Thyroid gland (tissue), 4 donors: ENCODE measurements around the gene LYRM9. TPM values are rescaled to one million over a fixed set of nuclear protein-coding genes. Genes with fewer than 3 reads are reported as not detected.
"Not testable (repeated sequence)": the region's sequence is repeated elsewhere in the genome, so short reads cannot be mapped to it uniquely, and the experiment has no call there.

ENCODE experiments used
- DNase-seq, 2 donors: peaks; one replicate each; pipeline ENCODE4 v3.0.0-alpha.2; 2019
- H3K27ac ChIP-seq, 3 donors: fragments of 200-600 bp; sonication (generic); 1 replicate in 2 of 3; 2 replicates in 1 of 3; pipeline ENCODE4 v1.5.1; 2016 to 2019; ENCODE audit warnings: mild to moderate bottlenecking in 1 of 3, moderate library complexity in 1 of 3
- H3K27me3 ChIP-seq: fragments of 200-600 bp; sonication (generic); one replicate; pipeline ENCODE4 v1.5.1; 2019
- H3K36me3 ChIP-seq, 2 donors: fragments of 200-600 bp; sonication (generic); one replicate each; pipeline ENCODE4 v1.5.1; 2016 to 2019
- H3K4me1 ChIP-seq, 2 donors: fragments of 200-600 bp; sonication (generic); one replicate each; pipeline ENCODE4 v1.5.1; 2017 to 2019
- H3K4me3 ChIP-seq, 3 donors: fragments of 200-600 bp; sonication (generic); replicated peaks in 1 of 3; 1 replicate in 2 of 3; 2 replicates in 1 of 3; pipeline ENCODE4 v1.5.1; 2016; ENCODE audit warnings: mild to moderate bottlenecking in 1 of 3
- H3K9me3 ChIP-seq: fragments of 200-600 bp; sonication (generic); one replicate; pipeline ENCODE4 v1.5.1; 2017
- CTCF ChIP-seq, 6 experiments: fragments of 200-600 bp in 3 of 6; fragments of 450-650 bp in 3 of 6; sonication (generic) in 3 of 6; IDR thresholded peaks; one replicate each; pipeline ENCODE4 v1.5.1; 2016 to 2019; ENCODE audit warnings: antibody characterized with exemption in 6 of 6, mild to moderate bottlenecking in 2 of 6, inconsistent platforms in 1 of 6, moderate library complexity in 1 of 6
- POLR2A ChIP-seq, 2 donors: fragments of 450-650 bp; IDR thresholded peaks; one replicate each; pipeline ENCODE4 v1.6.1; 2017; ENCODE audit warnings: antibody characterized with exemption in 2 of 2, mild to moderate bottlenecking in 2 of 2, moderate library complexity in 1 of 2
- WGBS, 2 donors: methylation state at CpG; one replicate each; pipeline ENCODE4 v1.1.5; 2017; 5-methylcytosine and 5-hydroxymethylcytosine counted together
- intact Hi-C: fragments of 100-400 bp; cut with DNase I; formaldehyde crosslinking; loops from one replicate; pipeline ENCODE4 v1.15.1; 2023
- total RNA-seq, 4 donors: library from RNA; depleted of rRNA; stranded (reverse); fragments of >200 nt; gene quantifications; one replicate each; pipeline ENCODE4 v1.2.3, GENCODE V29; 2016

LYRM9 gene
- total RNA-seq, 4 donors from 2014 or later = 25.5 to 52.7 (median 46.4) TPM

GRCh38 chr17:27917000-27917399 lies 23.8 kb upstream of the LYRM9 start:
- Histone ChIP-seq H3K4me1 (no peaks in the 10 kb centered on the region), H3K36me3 (no peaks in the 10 kb centered on the region), H3K4me3 (no peak overlapping the region), H3K27ac (no peak overlapping the region), H3K9me3 (no peaks in the 10 kb centered on the region), H3K27me3 (no peaks in the 10 kb centered on the region)
- WGBS, 2 donors = 60 to 64% methylated on average over 1 of the region's 1 CpG
- TF ChIP-seq POLR2A (IDR thresholded peaks at IDR 0.05) (no peak), CTCF (IDR thresholded peaks at IDR 0.05) (no peak)
- DNase-seq = no peak
- intact Hi-C loops = loop anchor here (10.0 kb wide), 1 partner anchor 88 kb away; no protein-coding TSS in a partner anchor

GRCh38 chr17:27915709-27916108 lies 22.5 kb upstream of the LYRM9 start:
- H3K4me1 ChIP-seq = no peaks in the 10 kb centered on the region
- H3K27me3 ChIP-seq = no peaks in the 10 kb centered on the region
- TF ChIP-seq POLR2A (IDR thresholded peaks at IDR 0.05) = no peak
- intact Hi-C loops = loop anchor here (10.0 kb wide), 1 partner anchor 89 kb away; no protein-coding TSS in a partner anchor
- WGBS, 2 donors = 43 to 59% methylated on average over 7 of the region's 7 CpGs
- no peak overlapping the region for H3K27ac ChIP-seq
- H3K36me3 ChIP-seq = no peaks in the 10 kb centered on the region
- H3K9me3 ChIP-seq = no peaks in the 10 kb centered on the region
- H3K4me3 ChIP-seq = no peak overlapping the region
- no peak for DNase-seq

GRCh38 chr17:27914382-27914781 lies 21.2 kb upstream of the LYRM9 start:
- Histone ChIP-seq H3K4me3 (no peak overlapping the region), H3K27me3 (no peaks in the 10 kb centered on the region), H3K4me1 (no peaks in the 10 kb centered on the region), H3K9me3 (no peaks in the 10 kb centered on the region), H3K36me3 (no peaks in the 10 kb centered on the region), H3K27ac (no peak overlapping the region)
- peak; percentile 45 to 54 for DNase-seq
- TF ChIP-seq CTCF (IDR thresholded peaks at IDR 0.05) = peak in 3 of 6 experiments; percentile 22 to 29 (median 25)
- no peak for TF ChIP-seq POLR2A (IDR thresholded peaks at IDR 0.05)
- WGBS, 2 donors = 30 to 40% methylated on average over 7 of the region's 7 CpGs
- intact Hi-C loops = loop anchor here (10.0 kb wide), 1 partner anchor 90 kb away; no protein-coding TSS in a partner anchor

- DNase-seq = no peak
- Histone ChIP-seq H3K4me1 (no peaks in the 10 kb centered on the region), H3K36me3 (no peaks in the 10 kb centered on the region), H3K9me3 (no peaks in the 10 kb centered on the region), H3K4me3 (no peak overlapping the region), H3K27me3 (no peaks in the 10 kb centered on the region), H3K27ac (no peak overlapping the region)
- 60 to 81% methylated on average over 2 of the region's 2 CpGs for WGBS, 2 donors
- TF ChIP-seq CTCF (IDR thresholded peaks at IDR 0.05) (no peak), POLR2A (IDR thresholded peaks at IDR 0.05) (no peak)
- intact Hi-C loops = loop anchor here (10.0 kb wide), 1 partner anchor 92 kb away; no protein-coding TSS in a partner anchor
Observed at GRCh38 chr17:27912964-27913363, 19.8 kb upstream of the LYRM9 start.

- H3K9me3 ChIP-seq, H3K36me3 ChIP-seq, H3K27ac ChIP-seq, DNase-seq, H3K27me3 ChIP-seq, H3K4me1 ChIP-seq, H3K4me3 ChIP-seq: not testable (repeated sequence)
- intact Hi-C loops = loop anchor here (10.0 kb wide), 1 partner anchor 93 kb away; no protein-coding TSS in a partner anchor
- 80 to 88% methylated on average over 2 to 3 of the region's 3 CpGs for WGBS, 2 donors
Observed at GRCh38 chr17:27912299-27912698, 19.1 kb upstream of the LYRM9 start.

GRCh38 chr17:27907976-27908558 lies 14.9 kb upstream of the LYRM9 start:
- no peaks in the 10 kb centered on the region for H3K36me3 ChIP-seq

More at GRCh38 chr17:27907976-27908558, 14.9 kb upstream of the LYRM9 start:
- no peak overlapping the region for H3K4me3 ChIP-seq
- no peak for TF ChIP-seq CTCF (IDR thresholded peaks at IDR 0.05)
- WGBS, 2 donors = 74 to 82% methylated on average over 4 of the region's 4 CpGs
- no peak for DNase-seq
- intact Hi-C loops = no loop called here
- no peaks in the 10 kb centered on the region for H3K27me3 ChIP-seq
- H3K4me1 ChIP-seq = no peaks in the 10 kb centered on the region
- H3K27ac ChIP-seq = no peak overlapping the region
- H3K9me3 ChIP-seq = no peaks in the 10 kb centered on the region
